Measurements from ENCODE around the gene HELZ2.
"Not testable (repeated sequence)": the region's sequence is repeated elsewhere in the genome, so short reads cannot be mapped to it uniquely, and the experiment has no call there.

HELZ2 gene

GRCh38 chr20:63578224-63579016, 4.4 kb upstream of the HELZ2 start:
- DNase-seq = no peak

GRCh38 chr20:63577317-63577894, 3.4 kb upstream of the HELZ2 start:
- DNase-seq = peak in 1 of 2 experiments; percentile 15

GRCh38 chr20:63576311-63576710, 2.3 kb upstream of the HELZ2 start:
- DNase-seq = no peak

- no peak for DNase-seq
Observed at GRCh38 chr20:63574829-63575743, 1.0 kb upstream of the HELZ2 start.

GRCh38 chr20:63573647-63574131, 350 bp downstream of the HELZ2 start:
- DNase-seq = no peak

- no peak for DNase-seq
Observed at GRCh38 chr20:63572788-63573646, 1.0 kb downstream of the HELZ2 start.

- no peak for DNase-seq
Observed at GRCh38 chr20:63572071-63572787, 1.8 kb downstream of the HELZ2 start.

GRCh38 chr20:63571087-63571478, 3.0 kb downstream of the HELZ2 start:
- not testable (repeated sequence) for DNase-seq

GRCh38 chr20:63570281-63571086, 3.6 kb downstream of the HELZ2 start:
- DNase-seq = no peak

GRCh38 chr20:63568986-63569949, 4.8 kb downstream of the HELZ2 start:
- DNase-seq = no peak

- DNase-seq = no peak
Observed at GRCh38 chr20:63568170-63568981, 5.7 kb downstream of the HELZ2 start.

- no peak for DNase-seq
Observed at GRCh38 chr20:63567386-63568169, 6.5 kb downstream of the HELZ2 start.

- DNase-seq = no peak
Observed at GRCh38 chr20:63567136-63567385, 7.0 kb downstream of the HELZ2 start.

GRCh38 chr20:63566395-63567135, 7.5 kb downstream of the HELZ2 start:
- no peak for DNase-seq

GRCh38 chr20:63565699-63566335, 8.2 kb downstream of the HELZ2 start:
- no peak for DNase-seq

GRCh38 chr20:63565021-63565698, 8.9 kb downstream of the HELZ2 start:
- DNase-seq = no peak
